Testis (tissue), 3 donors: ENCODE data around the gene SLC44A5. TPM values are rescaled to one million over a fixed set of nuclear protein-coding genes. Genes with fewer than 3 reads are reported as not detected.

ENCODE experiments used
- DNase-seq: peaks from one replicate; pipeline ENCODE4 v3.0.0-alpha.2; 2019
- H3K27ac ChIP-seq, 2 donors: fragments of 200-600 bp; sonication (generic); one replicate each; pipeline ENCODE4 v1.5.1; 2019
- H3K27me3 ChIP-seq: fragments of 200-600 bp; sonication (generic); one replicate; pipeline ENCODE4 v1.5.1; 2019
- H3K36me3 ChIP-seq: fragments of 200-600 bp; sonication (generic); one replicate; pipeline ENCODE4 v1.5.1; 2017; ENCODE audit warnings: low read depth; ENCODE audit errors: missing control alignments
- H3K4me1 ChIP-seq: fragments of 200-600 bp; sonication (generic); one replicate; pipeline ENCODE4 v1.5.1; 2019
- H3K4me3 ChIP-seq, 2 donors: fragments of 200-600 bp; sonication (generic); one replicate each; pipeline ENCODE4 v1.5.1; 2017 to 2019
- H3K9me3 ChIP-seq: fragments of 200-600 bp; sonication (generic); one replicate; pipeline ENCODE4 v1.5.1; 2017
- POLR2A ChIP-seq: fragments of 450-650 bp; IDR thresholded peaks from one replicate; pipeline ENCODE4 v1.6.1; 2017; ENCODE audit warnings: antibody characterized with exemption, mild to moderate bottlenecking, moderate library complexity
- WGBS, 2 donors: methylation state at CpG; one replicate each; pipeline ENCODE4 v1.1.5; 2018; 5-methylcytosine and 5-hydroxymethylcytosine counted together
- intact Hi-C: fragments of 100-400 bp; cut with DNase I; formaldehyde crosslinking; loops from one replicate; pipeline ENCODE4 v1.15.1; 2023; ENCODE audit warnings: low total_unique reads
- polyA plus RNA-seq: library from polyadenylated mRNA; stranded (reverse); fragments of 350-450 nt; fragmentation: Illumina TruSeq; extraction: RNeasy Lipid Tissue Mini Kit (QIAGEN cat#74804); gene quantifications from one replicate; pipeline ENCODE4 v1.2.3, GENCODE V29; 2014; ENCODE audit warnings: low read depth, low replicate concordance; ENCODE audit not compliant: insufficient read depth
- total RNA-seq, 2 donors: library from RNA; depleted of rRNA; stranded (reverse); fragments of >200 nt; gene quantifications; one replicate each; pipeline ENCODE4 v1.2.3, GENCODE V29; 2016
- TF ChIP-seq, protein P1 (sequence below), 3 experiments: fragments of 450-650 bp in 2 of 3; fragments of 200-600 bp in 1 of 3; sonication (generic) in 1 of 3; IDR thresholded peaks; one replicate each; pipeline ENCODE4 v1.5.1; 2016 to 2019; ENCODE audit warnings: antibody characterized with exemption in 3 of 3, mild to moderate bottlenecking in 2 of 3, moderate library complexity in 1 of 3

SLC44A5 gene
- total and polyA plus RNA-seq, 3 donors from 2014 or later, result 4.9 to 10.6 (median 4.9) TPM

DNA sequence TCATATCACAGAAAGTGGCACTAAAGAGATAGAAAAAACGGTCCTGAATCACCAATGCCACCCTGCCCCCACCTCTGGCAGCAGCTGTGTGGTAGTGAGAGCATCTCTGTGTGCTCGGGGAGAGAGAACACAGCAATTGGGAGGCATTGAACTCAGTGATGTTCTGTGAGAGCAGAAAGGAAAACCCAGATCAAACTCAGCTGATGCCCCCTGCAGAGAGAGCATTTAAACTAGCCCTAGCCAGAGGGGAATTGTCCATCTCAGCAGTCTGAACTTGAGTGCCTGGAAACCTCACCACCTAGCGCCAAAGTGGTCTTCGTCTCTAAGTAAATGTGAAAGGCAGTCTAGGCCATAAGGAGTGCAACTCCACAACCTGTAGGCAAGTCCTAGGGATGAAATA, 21.3 kb downstream of the SLC44A5 start:
- Histone ChIP-seq H3K4me1 (no peaks in the 10 kb centered on the region), H3K4me3 (no peak overlapping the region), H3K27ac (no peak overlapping the region), H3K27me3 (no peaks in the 10 kb centered on the region), H3K9me3 (no peaks in the 10 kb centered on the region), H3K36me3 (no peaks in the 10 kb centered on the region)
- intact Hi-C loops, result no loop called here
- 78 to 83% methylated on average over 4 of the region's 4 CpGs for WGBS, 2 donors
- no peak for DNase-seq
- TF ChIP-seq POLR2A, result no peak
- TF ChIP-seq, protein P1, sequence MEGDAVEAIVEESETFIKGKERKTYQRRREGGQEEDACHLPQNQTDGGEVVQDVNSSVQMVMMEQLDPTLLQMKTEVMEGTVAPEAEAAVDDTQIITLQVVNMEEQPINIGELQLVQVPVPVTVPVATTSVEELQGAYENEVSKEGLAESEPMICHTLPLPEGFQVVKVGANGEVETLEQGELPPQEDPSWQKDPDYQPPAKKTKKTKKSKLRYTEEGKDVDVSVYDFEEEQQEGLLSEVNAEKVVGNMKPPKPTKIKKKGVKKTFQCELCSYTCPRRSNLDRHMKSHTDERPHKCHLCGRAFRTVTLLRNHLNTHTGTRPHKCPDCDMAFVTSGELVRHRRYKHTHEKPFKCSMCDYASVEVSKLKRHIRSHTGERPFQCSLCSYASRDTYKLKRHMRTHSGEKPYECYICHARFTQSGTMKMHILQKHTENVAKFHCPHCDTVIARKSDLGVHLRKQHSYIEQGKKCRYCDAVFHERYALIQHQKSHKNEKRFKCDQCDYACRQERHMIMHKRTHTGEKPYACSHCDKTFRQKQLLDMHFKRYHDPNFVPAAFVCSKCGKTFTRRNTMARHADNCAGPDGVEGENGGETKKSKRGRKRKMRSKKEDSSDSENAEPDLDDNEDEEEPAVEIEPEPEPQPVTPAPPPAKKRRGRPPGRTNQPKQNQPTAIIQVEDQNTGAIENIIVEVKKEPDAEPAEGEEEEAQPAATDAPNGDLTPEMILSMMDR (IDR thresholded peaks at IDR 0.05), result no peak

- H3K4me3 ChIP-seq, result no peak overlapping the region
- no peaks in the 10 kb centered on the region for H3K36me3 ChIP-seq
- H3K9me3 ChIP-seq, result no peaks in the 10 kb centered on the region
- H3K4me1 ChIP-seq, result no peaks in the 10 kb centered on the region
- no peak overlapping the region for H3K27ac ChIP-seq
- no peak for DNase-seq
- no peaks in the 10 kb centered on the region for H3K27me3 ChIP-seq
- no peak for TF ChIP-seq POLR2A
- TF ChIP-seq, protein P1 (IDR thresholded peaks at IDR 0.05), result no peak
- intact Hi-C loops, result no loop called here
- 57 to 62% methylated on average over 4 of the region's 4 CpGs for WGBS, 2 donors
Measured at GRCh38 chr1:75588779-75589475, 22.0 kb downstream of the SLC44A5 start.

DNA sequence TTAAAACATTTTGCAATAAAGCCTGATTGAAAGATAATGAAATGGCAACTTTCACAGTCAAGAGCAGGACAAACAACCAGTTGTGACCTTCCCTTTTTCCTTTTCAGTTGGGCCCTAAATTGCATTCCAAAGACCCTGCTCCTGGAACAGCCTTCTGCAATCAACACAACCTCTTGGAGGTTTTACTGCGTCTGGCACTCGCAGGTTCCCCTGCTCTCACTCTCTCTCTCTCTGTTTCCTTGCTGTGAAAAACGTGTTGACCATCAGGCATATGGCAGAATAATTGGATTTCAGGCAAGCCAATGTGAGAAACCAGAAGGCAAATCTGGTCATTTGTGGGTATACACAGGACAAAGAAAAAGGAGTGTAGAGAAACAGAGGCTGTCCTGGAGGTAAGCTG, 23.2 kb downstream of the SLC44A5 start:
- Histone ChIP-seq H3K4me1 (no peaks in the 10 kb centered on the region), H3K27me3 (no peaks in the 10 kb centered on the region), H3K36me3 (no peaks in the 10 kb centered on the region), H3K9me3 (no peaks in the 10 kb centered on the region), H3K4me3 (no peak overlapping the region), H3K27ac (no peak overlapping the region)
- 50 to 61% methylated on average over 3 of the region's 3 CpGs for WGBS, 2 donors
- intact Hi-C loops, result no loop called here
- TF ChIP-seq, protein P1 (IDR thresholded peaks at IDR 0.05), result no peak
- TF ChIP-seq POLR2A, result no peak
- DNase-seq, result no peak

- 68 to 75% methylated on average over 2 of the region's 2 CpGs for WGBS, 2 donors
- TF ChIP-seq, protein P1 (IDR thresholded peaks at IDR 0.05), result no peak
- no peak for TF ChIP-seq POLR2A
- Histone ChIP-seq H3K4me3 (no peak overlapping the region), H3K36me3 (no peaks in the 10 kb centered on the region), H3K27me3 (no peaks in the 10 kb centered on the region), H3K9me3 (no peaks in the 10 kb centered on the region), H3K4me1 (no peaks in the 10 kb centered on the region), H3K27ac (no peak overlapping the region)
- no peak for DNase-seq
- intact Hi-C loops, result no loop called here
Measured at GRCh38 chr1:75583282-75583681, 27.6 kb downstream of the SLC44A5 start.

GRCh38 chr1:75582725-75583261, 28.1 kb downstream of the SLC44A5 start:
- Histone ChIP-seq H3K9me3 (no peaks in the 10 kb centered on the region), H3K27ac (no peak overlapping the region), H3K4me1 (no peaks in the 10 kb centered on the region), H3K4me3 (no peak overlapping the region), H3K36me3 (no peaks in the 10 kb centered on the region), H3K27me3 (no peaks in the 10 kb centered on the region)
- no peak for TF ChIP-seq POLR2A
- TF ChIP-seq, protein P1 (IDR thresholded peaks at IDR 0.05), result no peak
- no peak for DNase-seq
- WGBS, 2 donors, result 69 to 89% methylated on average over 1 of the region's 1 CpG
- intact Hi-C loops, result no loop called here
